Gastroesophageal sphincter (tissue), 4 donors: ENCODE measurements around the gene CENPU. TPM values are rescaled to one million over a fixed set of nuclear protein-coding genes. Genes with fewer than 3 reads are reported as not detected.

Source experiments
- ATAC-seq: fragments of 150-250 bp; one replicate; pipeline ENCODE4 v1.9.1; 2016; ENCODE audit warnings: mild to moderate bottlenecking, moderate library complexity
- H3K27ac ChIP-seq, 4 donors: fragments of 200-600 bp; sonication (generic) in 3 of 4; 1 replicate in 3 of 4; 2 replicates in 1 of 4; pipeline ENCODE4 v1.5.1; 2016 to 2019
- H3K27me3 ChIP-seq: fragments of 200-600 bp; sonication (generic); one replicate; pipeline ENCODE4 v1.5.1; 2019
- H3K36me3 ChIP-seq, 2 donors: fragments of 200-600 bp; sonication (generic); one replicate each; pipeline ENCODE4 v1.5.1; 2019; ENCODE audit warnings: control low read depth in 1 of 2
- H3K4me1 ChIP-seq, 3 donors: fragments of 200-600 bp; sonication (generic); 1 replicate in 2 of 3; 2 replicates in 1 of 3; pipeline ENCODE4 v1.5.1; 2016 to 2019; ENCODE audit warnings: control low read depth in 2 of 3
- H3K4me3 ChIP-seq, 2 donors: fragments of 200-600 bp; sonication (generic); one replicate each; pipeline ENCODE4 v1.5.1; 2019; ENCODE audit warnings: mild to moderate bottlenecking in 1 of 2, moderate library complexity in 1 of 2
- H3K9me3 ChIP-seq, 3 donors: fragments of 200-600 bp; sonication (generic); one replicate each; pipeline ENCODE4 v1.5.1; 2017 to 2019; ENCODE audit warnings: control low read depth in 2 of 3
- EP300 ChIP-seq: sonication (generic); formaldehyde crosslinking; IDR thresholded peaks from one replicate; pipeline ENCODE4 v1.6.1; 2017; ENCODE audit warnings: antibody characterized with exemption, mild to moderate bottlenecking
- POLR2A ChIP-seq, 2 donors: fragments of 450-650 bp; IDR thresholded peaks; one replicate each; pipeline ENCODE4 v1.6.1; 2017; ENCODE audit warnings: antibody characterized with exemption in 2 of 2, mild to moderate bottlenecking in 2 of 2, moderate library complexity in 1 of 2
- POLR2AphosphoS5 ChIP-seq: sonication (generic); formaldehyde crosslinking; IDR thresholded peaks from one replicate; pipeline ENCODE4 v1.6.1; 2017; ENCODE audit warnings: antibody characterized with exemption
- WGBS, 2 donors: methylation state at CpG; one replicate each; pipeline ENCODE4 v1.1.5; 2018; ENCODE audit warnings: low coverage in 1 of 2; 5-methylcytosine and 5-hydroxymethylcytosine counted together
- total RNA-seq, 4 donors: library from RNA; depleted of rRNA; stranded (reverse); fragments of >200 nt; gene quantifications; one replicate each; pipeline ENCODE4 v1.1.0, GENCODE V29; 2016
- TF ChIP-seq, protein P1 (sequence below), 4 experiments: fragments of 200-600 bp in 2 of 4; fragments of 450-650 bp in 2 of 4; sonication (generic) in 1 of 4; IDR thresholded peaks; one replicate each; pipeline ENCODE4 v1.5.1; 2017 to 2019; ENCODE audit warnings: antibody characterized with exemption in 4 of 4, mild to moderate bottlenecking in 2 of 4, moderate library complexity in 2 of 4

Gene CENPU
- total RNA-seq, 4 donors from 2014 or later: 0.54 to 8.0 (median 1.1) TPM; not detected in 1

DNA sequence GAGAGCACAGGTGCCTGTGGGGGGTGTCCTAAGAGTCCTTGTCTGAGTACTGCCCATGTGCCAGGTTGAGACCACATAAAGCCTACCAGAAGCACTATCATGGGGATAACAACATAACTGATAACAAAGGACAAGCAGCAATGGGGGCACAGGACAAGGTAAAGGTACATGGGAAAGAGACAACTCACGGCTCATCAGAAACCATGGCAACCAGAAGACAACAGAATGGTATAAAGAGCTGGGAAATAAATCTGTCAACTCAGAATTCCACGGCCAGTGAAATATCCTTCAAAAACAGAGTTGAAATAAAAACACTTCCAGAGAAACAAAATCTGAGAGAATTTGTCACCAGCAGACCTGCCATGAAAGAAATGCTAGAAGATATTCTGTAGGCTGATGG lies 20.0 kb downstream of the CENPU start:
- TF ChIP-seq POLR2AphosphoS5 (no peak), EP300 (no peak), POLR2A (IDR thresholded peaks at IDR 0.05) (no peak)
- TF ChIP-seq, protein P1, sequence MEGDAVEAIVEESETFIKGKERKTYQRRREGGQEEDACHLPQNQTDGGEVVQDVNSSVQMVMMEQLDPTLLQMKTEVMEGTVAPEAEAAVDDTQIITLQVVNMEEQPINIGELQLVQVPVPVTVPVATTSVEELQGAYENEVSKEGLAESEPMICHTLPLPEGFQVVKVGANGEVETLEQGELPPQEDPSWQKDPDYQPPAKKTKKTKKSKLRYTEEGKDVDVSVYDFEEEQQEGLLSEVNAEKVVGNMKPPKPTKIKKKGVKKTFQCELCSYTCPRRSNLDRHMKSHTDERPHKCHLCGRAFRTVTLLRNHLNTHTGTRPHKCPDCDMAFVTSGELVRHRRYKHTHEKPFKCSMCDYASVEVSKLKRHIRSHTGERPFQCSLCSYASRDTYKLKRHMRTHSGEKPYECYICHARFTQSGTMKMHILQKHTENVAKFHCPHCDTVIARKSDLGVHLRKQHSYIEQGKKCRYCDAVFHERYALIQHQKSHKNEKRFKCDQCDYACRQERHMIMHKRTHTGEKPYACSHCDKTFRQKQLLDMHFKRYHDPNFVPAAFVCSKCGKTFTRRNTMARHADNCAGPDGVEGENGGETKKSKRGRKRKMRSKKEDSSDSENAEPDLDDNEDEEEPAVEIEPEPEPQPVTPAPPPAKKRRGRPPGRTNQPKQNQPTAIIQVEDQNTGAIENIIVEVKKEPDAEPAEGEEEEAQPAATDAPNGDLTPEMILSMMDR (IDR thresholded peaks at IDR 0.05): no peak

DNA sequence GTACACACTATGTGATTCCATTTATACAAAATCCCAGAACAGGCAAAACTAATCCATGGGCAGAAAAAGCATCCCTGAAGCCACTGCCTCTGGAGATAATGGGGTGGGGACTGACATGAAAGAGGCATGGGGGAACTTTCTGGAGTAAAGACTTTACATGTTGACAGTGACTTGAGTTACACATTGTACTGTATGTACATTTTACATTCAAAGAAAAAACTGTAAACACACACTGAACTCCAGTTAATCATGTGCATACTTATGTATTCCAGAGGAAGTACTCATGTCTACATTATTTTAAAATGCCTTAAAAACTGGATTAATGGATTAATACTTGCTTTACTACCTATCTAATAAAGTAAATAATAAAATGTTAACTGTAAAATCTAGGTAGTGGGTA lies 21.6 kb downstream of the CENPU start:
- H3K4me1 ChIP-seq: no peaks in the 10 kb centered on the region
- H3K4me3 ChIP-seq: no peak overlapping the region
- H3K9me3 ChIP-seq: no peaks in the 10 kb centered on the region
- TF ChIP-seq, protein P1 (IDR thresholded peaks at IDR 0.05): no peak
- TF ChIP-seq EP300: no peak
- no peak for TF ChIP-seq POLR2AphosphoS5
- TF ChIP-seq POLR2A (IDR thresholded peaks at IDR 0.05): no peak
- no peak for ATAC-seq
- H3K36me3 ChIP-seq: no peaks in the 10 kb centered on the region
- no peak overlapping the region for H3K27ac ChIP-seq
- no peaks in the 10 kb centered on the region for H3K27me3 ChIP-seq

More for the DNA sequence above, 20.0 kb downstream of the CENPU start:
- H3K4me1 ChIP-seq: no peaks in the 10 kb centered on the region
- WGBS, 2 donors: 0 to 69% methylated on average over 1 to 2 of the region's 2 CpGs
- H3K27ac ChIP-seq: no peak overlapping the region
- no peak for ATAC-seq
- H3K9me3 ChIP-seq: no peaks in the 10 kb centered on the region
- no peaks in the 10 kb centered on the region for H3K36me3 ChIP-seq
- no peaks in the 10 kb centered on the region for H3K27me3 ChIP-seq
- H3K4me3 ChIP-seq: no peak overlapping the region

DNA sequence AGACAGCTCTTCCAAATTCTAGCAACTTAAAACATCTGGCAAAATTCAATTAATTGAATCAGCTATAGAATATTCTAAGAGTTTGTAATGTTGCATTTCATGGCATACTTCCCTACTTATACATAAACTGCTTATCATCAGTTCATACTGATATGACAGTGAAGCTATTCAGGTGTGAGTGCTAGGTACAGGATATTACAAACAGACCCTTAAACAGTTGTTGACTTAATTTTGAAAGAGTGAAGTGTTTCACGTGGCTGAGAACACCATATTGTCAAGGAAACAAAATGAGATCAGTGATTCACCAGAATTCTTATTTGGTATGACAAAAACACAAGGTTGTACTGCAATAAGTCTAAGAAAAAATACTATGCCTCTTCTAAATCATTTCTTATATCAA lies 27.4 kb downstream of the CENPU start:
- no peak overlapping the region for H3K4me3 ChIP-seq
- TF ChIP-seq, protein P1 (IDR thresholded peaks at IDR 0.05): no peak
- no peak for TF ChIP-seq POLR2A (IDR thresholded peaks at IDR 0.05)
- no peak for TF ChIP-seq EP300
- TF ChIP-seq POLR2AphosphoS5: no peak
- 40 to 80% methylated on average over 1 of the region's 1 CpG for WGBS, 2 donors
- ATAC-seq: no peak
- H3K36me3 ChIP-seq: no peaks in the 10 kb centered on the region
- H3K27me3 ChIP-seq: no peaks in the 10 kb centered on the region
- no peaks in the 10 kb centered on the region for H3K4me1 ChIP-seq
- H3K9me3 ChIP-seq: no peaks in the 10 kb centered on the region
- H3K27ac ChIP-seq: no peak overlapping the region

DNA sequence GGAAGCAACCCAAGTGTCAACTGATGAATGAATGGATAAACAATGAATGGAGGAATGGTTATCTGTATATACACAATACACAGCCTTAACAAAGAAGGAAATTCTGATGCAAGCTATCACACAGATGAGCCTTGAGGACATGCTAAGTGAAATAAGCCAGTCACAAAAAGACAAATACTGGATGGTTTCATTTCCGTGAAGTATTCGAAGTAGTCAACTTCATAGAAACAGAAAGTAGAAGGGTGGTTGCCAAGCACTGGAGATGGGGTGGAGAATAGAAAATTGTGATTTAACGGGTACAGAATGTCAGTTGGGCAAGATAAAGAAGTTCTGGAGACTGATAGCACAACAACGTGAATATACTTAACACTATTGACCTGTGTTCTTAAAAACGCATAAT lies 28.2 kb downstream of the CENPU start:
- Histone ChIP-seq H3K4me3 (no peak overlapping the region), H3K36me3 (no peaks in the 10 kb centered on the region), H3K27ac (no peak overlapping the region), H3K4me1 (no peaks in the 10 kb centered on the region), H3K27me3 (no peaks in the 10 kb centered on the region), H3K9me3 (no peaks in the 10 kb centered on the region)
- TF ChIP-seq, protein P1 (IDR thresholded peaks at IDR 0.05): no peak
- TF ChIP-seq POLR2A (IDR thresholded peaks at IDR 0.05) (no peak), POLR2AphosphoS5 (no peak), EP300 (no peak)
- 59 to 75% methylated on average over 5 of the region's 5 CpGs for WGBS, 2 donors
- no peak for ATAC-seq

DNA sequence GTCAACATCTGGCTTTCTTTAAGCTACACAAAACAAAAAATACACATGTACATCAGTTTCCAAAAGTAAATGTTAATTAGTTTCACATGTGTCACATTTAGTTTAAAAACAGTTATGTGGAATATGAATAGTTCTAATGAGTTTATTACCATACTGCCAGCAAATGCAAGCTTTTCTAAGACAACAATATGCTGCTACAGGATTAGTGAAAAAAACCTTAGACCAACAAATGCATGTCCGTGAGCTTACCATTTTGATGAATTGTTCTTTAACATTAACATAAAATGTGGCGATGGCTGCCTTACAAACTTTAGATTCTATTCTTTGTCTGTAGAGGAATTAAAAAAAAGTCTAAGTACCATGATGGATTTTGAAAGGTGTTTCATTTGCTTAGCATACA lies 31.8 kb downstream of the CENPU start:
- Histone ChIP-seq H3K36me3 (no peaks in the 10 kb centered on the region), H3K27me3 (no peaks in the 10 kb centered on the region), H3K27ac (no peak overlapping the region), H3K4me1 (peaks cover 0 to 5% (median 0%) of the 10 kb centered on the region in 3 donors), H3K9me3 (no peaks in the 10 kb centered on the region), H3K4me3 (no peak overlapping the region)
- TF ChIP-seq EP300: no peak
- no peak for TF ChIP-seq POLR2A (IDR thresholded peaks at IDR 0.05)
- TF ChIP-seq, protein P1 (IDR thresholded peaks at IDR 0.05): no peak
- no peak for TF ChIP-seq POLR2AphosphoS5
- WGBS, 2 donors: 73 to 85% methylated on average over 2 of the region's 2 CpGs
- no peak for ATAC-seq
